ENCODE data around the gene ENOX1. TPM values are rescaled to one million over a fixed set of nuclear protein-coding genes. Genes with fewer than 3 reads are reported as not detected.
"Not testable (repeated sequence)": the region's sequence is repeated elsewhere in the genome, so short reads cannot be mapped to it uniquely, and the experiment has no call there.

ENOX1 gene
- polyA plus RNA-seq, 1 donor = 8.2 TPM

GRCh38 chr13:43356567-43356966, 430.2 kb downstream of the ENOX1 start:
- DNase-seq (ENCODE audit: low read depth) = no peak

- no peak for DNase-seq (ENCODE audit: low read depth)
Measured at GRCh38 chr13:43355774-43356173, 431.0 kb downstream of the ENOX1 start.

- no peak for DNase-seq (ENCODE audit: low read depth)
Measured at GRCh38 chr13:43354153-43354945, 432.4 kb downstream of the ENOX1 start.

GRCh38 chr13:43353631-43354030, 433.1 kb downstream of the ENOX1 start:
- no peak for DNase-seq (ENCODE audit: low read depth)

- not testable (repeated sequence) for DNase-seq (ENCODE audit: low read depth)
Measured at GRCh38 chr13:43351612-43352011, 435.2 kb downstream of the ENOX1 start.

- no peak for DNase-seq (ENCODE audit: low read depth)
Measured at GRCh38 chr13:43348397-43348796, 438.4 kb downstream of the ENOX1 start.

- no peak for DNase-seq (ENCODE audit: low read depth)
Measured at GRCh38 chr13:43347877-43348276, 438.9 kb downstream of the ENOX1 start.

- no peak for DNase-seq (ENCODE audit: low read depth)
Measured at GRCh38 chr13:43346427-43346826, 440.3 kb downstream of the ENOX1 start.

GRCh38 chr13:43343645-43344044, 443.1 kb downstream of the ENOX1 start:
- no peak for DNase-seq (ENCODE audit: low read depth)

- DNase-seq (ENCODE audit: low read depth) = no peak
Measured at GRCh38 chr13:43339805-43340550, 446.8 kb downstream of the ENOX1 start.

GRCh38 chr13:43339145-43339804, 447.5 kb downstream of the ENOX1 start:
- no peak for DNase-seq (ENCODE audit: low read depth)

GRCh38 chr13:43335764-43336163, 451.0 kb downstream of the ENOX1 start:
- peak; percentile 43 for DNase-seq (ENCODE audit: low read depth)

GRCh38 chr13:43333176-43333575, 453.6 kb downstream of the ENOX1 start:
- no peak for DNase-seq (ENCODE audit: low read depth)

- no peak for DNase-seq (ENCODE audit: low read depth)
Measured at GRCh38 chr13:43331672-43332071, 455.1 kb downstream of the ENOX1 start.

GRCh38 chr13:43329702-43330101, 457.1 kb downstream of the ENOX1 start:
- no peak for DNase-seq (ENCODE audit: low read depth)

GRCh38 chr13:43328907-43329306, 457.9 kb downstream of the ENOX1 start:
- no peak for DNase-seq (ENCODE audit: low read depth)

- no peak for DNase-seq (ENCODE audit: low read depth)
Measured at GRCh38 chr13:43326100-43326499, 460.7 kb downstream of the ENOX1 start.

GRCh38 chr13:43325636-43326035, 461.1 kb downstream of the ENOX1 start:
- no peak for DNase-seq (ENCODE audit: low read depth)

GRCh38 chr13:43324129-43324528, 462.6 kb downstream of the ENOX1 start:
- DNase-seq (ENCODE audit: low read depth) = no peak

GRCh38 chr13:43319617-43320444, 466.9 kb downstream of the ENOX1 start:
- DNase-seq (ENCODE audit: low read depth) = no peak

- DNase-seq (ENCODE audit: low read depth) = no peak
Measured at GRCh38 chr13:43316946-43317353, 469.8 kb downstream of the ENOX1 start.

GRCh38 chr13:43316281-43316680, 470.5 kb downstream of the ENOX1 start:
- DNase-seq (ENCODE audit: low read depth) = no peak

All from forelimb muscle (tissue), 1 donor.